Gastrocnemius medialis (tissue), 4 donors: ENCODE measurements around the gene RFXANK. TPM values are rescaled to one million over a fixed set of nuclear protein-coding genes. Genes with fewer than 3 reads are reported as not detected.

Source experiments
- ATAC-seq, 2 donors: fragments of 150-250 bp; one replicate each; pipeline ENCODE4 v1.9.1; 2016
- DNase-seq, 2 donors: peaks; one replicate each; pipeline ENCODE4 v3.0.0-alpha.2; 2019
- H3K27ac ChIP-seq, 4 donors: fragments of 200-600 bp; sonication (generic); 1 replicate in 1 of 4; 2 replicates in 3 of 4; pipeline ENCODE4 v1.5.1; 2016 to 2018; ENCODE audit warnings: mild to moderate bottlenecking in 2 of 4, moderate library complexity in 1 of 4
- H3K27me3 ChIP-seq, 3 donors: fragments of 200-600 bp; sonication (generic) in 2 of 3; 1 replicate in 1 of 3; 2 replicates in 2 of 3; pipeline versions ENCODE4 v1.5.1 to v1.6.0; 2016 to 2019; ENCODE audit warnings: mild to moderate bottlenecking in 1 of 3, moderate library complexity in 1 of 3
- H3K36me3 ChIP-seq, 2 donors: fragments of 200-600 bp; sonication (generic) in 1 of 2; one replicate each; pipeline ENCODE4 v1.5.1; 2017 to 2018
- H3K4me1 ChIP-seq, 2 donors: fragments of 200-600 bp; sonication (generic) in 1 of 2; one replicate each; pipeline ENCODE4 v1.5.1; 2016 to 2017; ENCODE audit warnings: mild to moderate bottlenecking in 2 of 2
- H3K4me3 ChIP-seq, 4 donors: fragments of 200-600 bp; sonication (generic) in 3 of 4; 1 replicate in 1 of 4; 2 replicates in 3 of 4; pipeline ENCODE4 v1.5.1; 2016 to 2019; ENCODE audit warnings: mild to moderate bottlenecking in 2 of 4
- H3K9me3 ChIP-seq, 3 donors: fragments of 200-600 bp; sonication (generic) in 2 of 3; 1 replicate in 1 of 3; 2 replicates in 2 of 3; pipeline ENCODE4 v1.5.1; 2016 to 2019
- CTCF ChIP-seq, 5 experiments: fragments of 450-650 bp in 3 of 5; fragments of 200-600 bp in 2 of 5; sonication (generic) in 2 of 5; IDR thresholded peaks in 4 of 5; conservative IDR thresholded peaks in 1 of 5; 1 replicate in 4 of 5; 2 replicates in 1 of 5; pipeline ENCODE4 v1.5.1; 2016 to 2019; ENCODE audit warnings: antibody characterized with exemption in 5 of 5, mild to moderate bottlenecking in 3 of 5, moderate library complexity in 3 of 5
- POLR2A ChIP-seq, 2 donors: fragments of 450-650 bp; IDR thresholded peaks; one replicate each; pipeline ENCODE4 v1.6.1; 2017; ENCODE audit warnings: antibody characterized with exemption in 2 of 2, mild to moderate bottlenecking in 2 of 2, moderate library complexity in 2 of 2
- in situ Hi-C, 4 donors: fragments of 200-750 bp; cut with MboI; loops; one replicate each; pipeline versions ENCODE4 v1.15.0 to v1.8.0; 2017; ENCODE audit warnings: low sequenced_read_pairs in 4 of 4
- intact Hi-C: fragments of 100-400 bp; cut with DNase I; formaldehyde crosslinking; loops from one replicate; pipeline ENCODE4 v1.15.1; 2023; ENCODE audit warnings: low total_unique reads
- total RNA-seq, 4 donors: library from RNA; depleted of rRNA; stranded (reverse); fragments of >200 nt; gene quantifications; one replicate each; pipeline versions ENCODE4 v1.1.0 to v1.2.3, GENCODE V29; 2016

Gene RFXANK
- total RNA-seq, 4 donors from 2014 or later = 25.5 to 44.1 (median 35.1) TPM

GRCh38 chr19:19159534-19159933 is 32.5 kb upstream of the RFXANK start:
- DNase-seq (no peak), ATAC-seq (no peak)
- in situ Hi-C loops = no loop called here
- no peak overlapping the region for H3K27ac ChIP-seq
- peaks cover 0 to 3% of the 10 kb centered on the region in 2 donors for H3K36me3 ChIP-seq
- no peaks in the 10 kb centered on the region for H3K9me3 ChIP-seq
- H3K27me3 ChIP-seq = no peaks in the 10 kb centered on the region
- intact Hi-C loops = no loop called here
- no peak overlapping the region for H3K4me3 ChIP-seq
- TF ChIP-seq POLR2A (IDR thresholded peaks at IDR 0.05) = no peak
- TF ChIP-seq CTCF (IDR thresholded peaks at IDR 0.05 in 4 of 5, conservative IDR thresholded peaks at IDR 0.05 in 1 of 5) = no peak
- no peaks in the 10 kb centered on the region for H3K4me1 ChIP-seq

GRCh38 chr19:19160461-19161035 is 31.5 kb upstream of the RFXANK start:
- no peak for TF ChIP-seq CTCF (IDR thresholded peaks at IDR 0.05 in 4 of 5, conservative IDR thresholded peaks at IDR 0.05 in 1 of 5)
- in situ Hi-C loops = no loop called here

GRCh38 chr19:19162495-19162894 is 29.6 kb upstream of the RFXANK start:
- TF ChIP-seq CTCF (IDR thresholded peaks at IDR 0.05 in 4 of 5, conservative IDR thresholded peaks at IDR 0.05 in 1 of 5) (no peak), POLR2A (IDR thresholded peaks at IDR 0.05) (no peak)

More at GRCh38 chr19:19160461-19161035, 31.5 kb upstream of the RFXANK start:
- Histone ChIP-seq H3K9me3 (no peaks in the 10 kb centered on the region), H3K36me3 (peaks cover 0 to 3% of the 10 kb centered on the region in 2 donors), H3K4me3 (no peak overlapping the region), H3K4me1 (no peaks in the 10 kb centered on the region), H3K27ac (no peak overlapping the region), H3K27me3 (no peaks in the 10 kb centered on the region)
- ATAC-seq = no peak
- intact Hi-C loops = no loop called here
- DNase-seq = no peak

GRCh38 chr19:19165396-19165795 is 26.7 kb upstream of the RFXANK start:
- Histone ChIP-seq H3K27me3 (no peaks in the 10 kb centered on the region), H3K36me3 (no peaks in the 10 kb centered on the region), H3K9me3 (no peaks in the 10 kb centered on the region), H3K4me3 (no peak overlapping the region), H3K4me1 (peaks cover under 1 to 10% of the 10 kb centered on the region in 2 donors), H3K27ac (no peak overlapping the region)
- DNase-seq = no peak
- no peak for ATAC-seq
- intact Hi-C loops = no loop called here
- in situ Hi-C loops = no loop called here
- TF ChIP-seq POLR2A (IDR thresholded peaks at IDR 0.05) (no peak), CTCF (IDR thresholded peaks at IDR 0.05 in 4 of 5, conservative IDR thresholded peaks at IDR 0.05 in 1 of 5) (no peak)

More at GRCh38 chr19:19162495-19162894, 29.6 kb upstream of the RFXANK start:
- ATAC-seq = no peak
- Histone ChIP-seq H3K36me3 (no peaks in the 10 kb centered on the region), H3K27me3 (no peaks in the 10 kb centered on the region), H3K4me3 (no peak overlapping the region), H3K4me1 (no peaks in the 10 kb centered on the region), H3K9me3 (no peaks in the 10 kb centered on the region), H3K27ac (no peak overlapping the region)
- no peak for DNase-seq
- intact Hi-C loops (no loop called here), in situ Hi-C loops (no loop called here)

- H3K4me1 ChIP-seq = peaks cover 19 to 25% of the 10 kb centered on the region in 2 donors
Observed at GRCh38 chr19:19167612-19168011, 24.4 kb upstream of the RFXANK start.

More at GRCh38 chr19:19167612-19168011, 24.4 kb upstream of the RFXANK start:
- no peak for TF ChIP-seq CTCF (IDR thresholded peaks at IDR 0.05 in 4 of 5, conservative IDR thresholded peaks at IDR 0.05 in 1 of 5)
- TF ChIP-seq POLR2A (IDR thresholded peaks at IDR 0.05) = no peak
- ATAC-seq = no peak
- H3K4me3 ChIP-seq = no peak overlapping the region
- no peak overlapping the region for H3K27ac ChIP-seq
- in situ Hi-C loops = no loop called here
- H3K36me3 ChIP-seq = no peaks in the 10 kb centered on the region
- intact Hi-C loops = no loop called here
- DNase-seq = no peak
- H3K27me3 ChIP-seq = no peaks in the 10 kb centered on the region
- no peaks in the 10 kb centered on the region for H3K9me3 ChIP-seq
